Measurements from ENCODE around the gene SPNS3.

Gene SPNS3

GRCh38 chr17:4492721-4493561 lies 59.2 kb downstream of the SPNS3 start:
- Histone ChIP-seq H3K27me3 (ENCODE audit: insufficient read depth, low read length) (no peaks in the 10 kb centered on the region), H3K18ac (ENCODE audit: low read length) (peak overlapping the region; percentile 52), H3K23ac (ENCODE audit: low read length) (no peak overlapping the region), H3K4me3 (ENCODE audit: low read depth, low read length) (no peak overlapping the region), H2BK120ac (ENCODE audit: insufficient read depth, low read length, poor library complexity) (peak overlapping the region; percentile 76), H3K4ac (ENCODE audit: low read depth, low read length) (no peak overlapping the region), H2AK5ac (ENCODE audit: low read length) (peak overlapping the region; percentile 57), H4K91ac (ENCODE audit: low read depth, low read length) (peak overlapping the region; percentile 70), H3K14ac (ENCODE audit: low read length) (peak overlapping the region; percentile 27), H3K27ac (ENCODE audit: low read depth, low read length) (peak overlapping the region; percentile 84), H3K9ac (ENCODE audit: low read length) (no peak overlapping the region), H2AFZ (ENCODE audit: insufficient read depth, low read length, poor library complexity) (no peak overlapping the region), H3K4me1 (ENCODE audit: control insufficient read depth in 1 of 2, insufficient read depth in 2 of 2, low read length in 2 of 2) (peaks cover 46 to 49% of the 10 kb centered on the region in 2 experiments), H2BK5ac (ENCODE audit: low read depth, low read length, poor library complexity) (peak overlapping the region; percentile 80), H3K36me3 (ENCODE audit: control insufficient read depth in 1 of 2, insufficient read depth in 2 of 2, low read length in 2 of 2) (no peaks in the 10 kb centered on the region), H3K4me2 (ENCODE audit: low read length) (no peak overlapping the region), H3K79me1 (ENCODE audit: low read length) (peaks cover 41% of the 10 kb centered on the region), H4K12ac (ENCODE audit: low read depth, low read length) (no peak overlapping the region), H3K9me3 (ENCODE audit: insufficient read depth, low read depth, low read length) (no peaks in the 10 kb centered on the region), H3K79me2 (ENCODE audit: control insufficient read depth, insufficient read depth, low read length, poor library complexity) (peaks cover 13% of the 10 kb centered on the region), H2BK12ac (ENCODE audit: low read length) (peak overlapping the region; percentile 88), H4K8ac (ENCODE audit: low read depth, low read length) (peak overlapping the region; percentile 28)
- WGBS (ENCODE audit: extremely low coverage, insufficient coverage, insufficient read length) = no CpG with 5 or more reads among the region's 20 CpGs
- DNase-seq = peak; percentile 95 to 96

- no peak overlapping the region for H3K18ac ChIP-seq (ENCODE audit: low read length)
- H2BK12ac ChIP-seq (ENCODE audit: low read length) = peak overlapping the region; percentile 55
- no peak overlapping the region for H3K4me2 ChIP-seq (ENCODE audit: low read length)
- H4K91ac ChIP-seq (ENCODE audit: low read depth, low read length) = peak overlapping the region; percentile 58
- no peaks in the 10 kb centered on the region for H3K9me3 ChIP-seq (ENCODE audit: insufficient read depth, low read depth, low read length)
- H3K4me1 ChIP-seq (ENCODE audit: control insufficient read depth in 1 of 2, insufficient read depth in 2 of 2, low read length in 2 of 2) = peaks cover 29 to 42% of the 10 kb centered on the region in 2 experiments
- peak overlapping the region; percentile 11 for H2AK5ac ChIP-seq (ENCODE audit: low read length)
- WGBS (ENCODE audit: extremely low coverage, insufficient coverage, insufficient read length) = no CpG with 5 or more reads among the region's 23 CpGs
- H4K8ac ChIP-seq (ENCODE audit: low read depth, low read length) = no peak overlapping the region
- H3K4ac ChIP-seq (ENCODE audit: low read depth, low read length) = no peak overlapping the region
- H3K36me3 ChIP-seq (ENCODE audit: control insufficient read depth in 1 of 2, insufficient read depth in 2 of 2, low read length in 2 of 2) = no peaks in the 10 kb centered on the region
- no peak overlapping the region for H3K23ac ChIP-seq (ENCODE audit: low read length)
- peak overlapping the region; percentile 15 for H2BK120ac ChIP-seq (ENCODE audit: insufficient read depth, low read length, poor library complexity)
- no peak overlapping the region for H2BK5ac ChIP-seq (ENCODE audit: low read depth, low read length, poor library complexity)
- H3K4me3 ChIP-seq (ENCODE audit: low read depth, low read length) = no peak overlapping the region
- peaks cover 36% of the 10 kb centered on the region for H3K79me1 ChIP-seq (ENCODE audit: low read length)
- H2AFZ ChIP-seq (ENCODE audit: insufficient read depth, low read length, poor library complexity) = no peak overlapping the region
- H3K27ac ChIP-seq (ENCODE audit: low read depth, low read length) = no peak overlapping the region
- H3K9ac ChIP-seq (ENCODE audit: low read length) = no peak overlapping the region
- H3K27me3 ChIP-seq (ENCODE audit: insufficient read depth, low read length) = no peaks in the 10 kb centered on the region
- DNase-seq = peak in 1 of 2 donors; percentile 54
- peaks cover 27% of the 10 kb centered on the region for H3K79me2 ChIP-seq (ENCODE audit: control insufficient read depth, insufficient read depth, low read length, poor library complexity)
- H3K14ac ChIP-seq (ENCODE audit: low read length) = no peak overlapping the region
- no peak overlapping the region for H4K12ac ChIP-seq (ENCODE audit: low read depth, low read length)
These were observed 63.5 kb downstream of the SPNS3 start for GRCh38 chr17:4497101-4497824.

DNA sequence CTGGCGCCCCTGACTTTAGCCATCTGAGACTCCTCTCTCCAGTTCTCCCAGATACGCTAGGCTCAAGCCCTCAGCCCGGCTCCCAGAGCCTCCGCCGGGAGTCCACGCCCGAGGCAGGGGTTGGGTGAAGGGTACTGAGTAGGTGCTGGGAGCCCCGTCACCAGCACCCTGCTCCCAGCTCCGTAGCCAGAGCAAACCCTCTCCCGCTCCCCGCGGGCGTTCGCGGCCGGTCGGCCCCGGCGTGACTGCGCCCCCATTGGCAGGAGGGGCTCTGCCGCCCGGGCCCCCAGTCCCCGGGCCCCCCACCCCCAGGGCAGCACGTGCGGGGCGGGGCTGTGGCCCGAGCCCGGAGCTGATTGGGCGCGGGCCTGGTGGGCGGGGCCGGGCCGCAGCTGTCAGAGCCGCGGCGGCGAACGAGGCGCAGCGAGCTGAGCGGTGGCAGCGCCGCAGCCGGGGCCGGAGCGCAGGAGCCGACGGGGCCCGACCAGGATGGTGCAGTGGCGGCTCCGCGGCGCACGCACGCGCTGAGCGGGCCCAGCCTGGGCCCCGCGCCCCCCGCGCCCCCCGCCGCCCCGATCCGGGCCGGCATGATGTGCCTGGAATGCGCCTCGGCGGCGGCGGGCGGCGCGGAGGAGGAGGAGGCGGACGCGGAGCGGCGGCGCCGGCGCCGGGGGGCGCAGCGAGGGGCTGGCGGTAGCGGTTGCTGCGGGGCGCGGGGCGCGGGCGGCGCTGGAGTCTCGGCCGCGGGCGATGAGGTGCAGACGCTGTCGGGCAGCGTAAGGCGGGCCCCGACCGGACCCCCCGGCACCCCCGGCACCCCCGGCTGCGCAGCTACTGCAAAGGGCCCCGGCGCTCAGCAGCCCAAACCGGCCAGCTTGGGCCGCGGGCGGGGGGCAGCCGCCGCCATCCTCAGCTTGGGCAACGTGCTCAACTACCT lies 65.0 kb downstream of the SPNS3 start, which contains the start of gene SPNS2:
Gene SPNS2 (plus strand): TSS at position 421 of the 937 bp plus-strand sequence. CDS start 167 bp downstream, at position 588.
- H3K4me3 ChIP-seq (ENCODE audit: low read depth, low read length) = peak within 1 kb of the TSS; percentile 88
- H3K27ac ChIP-seq (ENCODE audit: low read depth, low read length) = peak within 1 kb of the TSS; percentile 34
- peak within 1 kb of the TSS; percentile 94 for H3K4me2 ChIP-seq (ENCODE audit: low read length)
- peak within 1 kb of the TSS; percentile 85 for H2BK120ac ChIP-seq (ENCODE audit: insufficient read depth, low read length, poor library complexity)
- H3K14ac ChIP-seq (ENCODE audit: low read length) = peak within 1 kb of the TSS; percentile 88
- H2BK5ac ChIP-seq (ENCODE audit: low read depth, low read length, poor library complexity) = peak within 1 kb of the TSS; percentile 73
- H3K79me2 ChIP-seq (ENCODE audit: control insufficient read depth, insufficient read depth, low read length, poor library complexity) = peaks cover 34% of the 10 kb centered on the region
- no peaks in the 10 kb centered on the region for H3K27me3 ChIP-seq (ENCODE audit: insufficient read depth, low read length)
- peak within 1 kb of the TSS; percentile 72 for H4K8ac ChIP-seq (ENCODE audit: low read depth, low read length)
- H2BK12ac ChIP-seq (ENCODE audit: low read length) = peak within 1 kb of the TSS; percentile 65
- no peak within 1 kb of the TSS for H3K23ac ChIP-seq (ENCODE audit: low read length)
- H3K36me3 ChIP-seq (ENCODE audit: control insufficient read depth in 1 of 2, insufficient read depth in 2 of 2, low read length in 2 of 2) = peaks cover 9 to 14% of the 10 kb centered on the region in 2 experiments
- no CpG with 5 or more reads among the region's 117 CpGs for WGBS (ENCODE audit: extremely low coverage, insufficient coverage, insufficient read length)
- peak within 1 kb of the TSS; percentile 75 for H2AK5ac ChIP-seq (ENCODE audit: low read length)
- peak within 1 kb of the TSS; percentile 97 for H3K4ac ChIP-seq (ENCODE audit: low read depth, low read length)
- peak within 1 kb of the TSS; percentile 96 for H3K9ac ChIP-seq (ENCODE audit: low read length)
- H3K4me1 ChIP-seq (ENCODE audit: control insufficient read depth in 1 of 2, insufficient read depth in 2 of 2, low read length in 2 of 2) = peaks cover 39 to 45% of the 10 kb centered on the region in 2 experiments
- H2AFZ ChIP-seq (ENCODE audit: insufficient read depth, low read length, poor library complexity) = peak within 1 kb of the TSS; percentile 57
- H4K12ac ChIP-seq (ENCODE audit: low read depth, low read length) = no peak within 1 kb of the TSS
- H3K18ac ChIP-seq (ENCODE audit: low read length) = peak within 1 kb of the TSS; percentile 78
- peaks cover 43% of the 10 kb centered on the region for H3K79me1 ChIP-seq (ENCODE audit: low read length)
- H3K9me3 ChIP-seq (ENCODE audit: insufficient read depth, low read depth, low read length) = no peaks in the 10 kb centered on the region
- peak within 1 kb of the TSS; percentile 86 for H4K91ac ChIP-seq (ENCODE audit: low read depth, low read length)
- peak; percentile 52 to 69 for DNase-seq

Data from trophoblast cell (in vitro differentiated cells and primary cell).